ENCODE results near the gene SLC35B4. TPM values are rescaled to one million over a fixed set of nuclear protein-coding genes. Genes with fewer than 3 reads are reported as not detected.

The SLC35B4 gene
- total RNA-seq, 1 experiment from 2014 or later = 13.3 TPM

DNA sequence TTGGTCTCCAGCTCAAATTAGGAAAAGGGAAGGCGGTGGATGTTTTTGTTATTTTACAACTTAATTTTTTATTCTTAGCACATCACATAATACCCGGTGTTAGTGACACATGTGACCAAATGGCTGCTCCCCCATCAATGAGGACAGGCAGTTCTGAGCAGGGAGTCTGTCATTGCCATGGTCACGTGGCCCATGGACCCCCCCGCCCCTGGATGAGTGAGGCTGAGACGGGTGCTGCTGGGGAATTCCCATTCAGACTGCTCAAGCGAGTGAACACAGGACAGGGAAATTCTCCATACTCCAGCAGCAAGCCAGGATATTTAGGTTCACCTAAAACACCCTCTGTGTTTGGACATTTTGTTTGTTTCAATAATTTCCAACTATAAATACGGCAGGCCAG, 34.7 kb upstream of the SLC35B4 start:
- Mint-ChIP-seq H3K4me1 (ENCODE audit: low read depth, unreplicated experiment) (peaks cover 35% of the 10 kb centered on the region), H3K9me3 (ENCODE audit: low read depth, unreplicated experiment) (peaks cover 4% of the 10 kb centered on the region), H3K36me3 (ENCODE audit: insufficient read depth, unreplicated experiment) (peaks cover 7% of the 10 kb centered on the region), H3K27ac (ENCODE audit: unreplicated experiment) (no peak overlapping the region), H3K27me3 (ENCODE audit: unreplicated experiment) (no peaks in the 10 kb centered on the region), H3K4me3 (ENCODE audit: low read depth, unreplicated experiment) (no peak overlapping the region)
- intact Hi-C loops (cut with micrococcal nuclease; ENCODE audit: unreplicated experiment) = no loop called here
- DNase-seq = no peak
- CTCF ChIA-PET = no interaction called here
- TF ChIP-seq, protein P1, sequence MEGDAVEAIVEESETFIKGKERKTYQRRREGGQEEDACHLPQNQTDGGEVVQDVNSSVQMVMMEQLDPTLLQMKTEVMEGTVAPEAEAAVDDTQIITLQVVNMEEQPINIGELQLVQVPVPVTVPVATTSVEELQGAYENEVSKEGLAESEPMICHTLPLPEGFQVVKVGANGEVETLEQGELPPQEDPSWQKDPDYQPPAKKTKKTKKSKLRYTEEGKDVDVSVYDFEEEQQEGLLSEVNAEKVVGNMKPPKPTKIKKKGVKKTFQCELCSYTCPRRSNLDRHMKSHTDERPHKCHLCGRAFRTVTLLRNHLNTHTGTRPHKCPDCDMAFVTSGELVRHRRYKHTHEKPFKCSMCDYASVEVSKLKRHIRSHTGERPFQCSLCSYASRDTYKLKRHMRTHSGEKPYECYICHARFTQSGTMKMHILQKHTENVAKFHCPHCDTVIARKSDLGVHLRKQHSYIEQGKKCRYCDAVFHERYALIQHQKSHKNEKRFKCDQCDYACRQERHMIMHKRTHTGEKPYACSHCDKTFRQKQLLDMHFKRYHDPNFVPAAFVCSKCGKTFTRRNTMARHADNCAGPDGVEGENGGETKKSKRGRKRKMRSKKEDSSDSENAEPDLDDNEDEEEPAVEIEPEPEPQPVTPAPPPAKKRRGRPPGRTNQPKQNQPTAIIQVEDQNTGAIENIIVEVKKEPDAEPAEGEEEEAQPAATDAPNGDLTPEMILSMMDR (IDR thresholded peaks at IDR 0.05; ENCODE audit: unreplicated experiment) = no peak
- no TSS peak for BruUV-seq (replicated peaks)

DNA sequence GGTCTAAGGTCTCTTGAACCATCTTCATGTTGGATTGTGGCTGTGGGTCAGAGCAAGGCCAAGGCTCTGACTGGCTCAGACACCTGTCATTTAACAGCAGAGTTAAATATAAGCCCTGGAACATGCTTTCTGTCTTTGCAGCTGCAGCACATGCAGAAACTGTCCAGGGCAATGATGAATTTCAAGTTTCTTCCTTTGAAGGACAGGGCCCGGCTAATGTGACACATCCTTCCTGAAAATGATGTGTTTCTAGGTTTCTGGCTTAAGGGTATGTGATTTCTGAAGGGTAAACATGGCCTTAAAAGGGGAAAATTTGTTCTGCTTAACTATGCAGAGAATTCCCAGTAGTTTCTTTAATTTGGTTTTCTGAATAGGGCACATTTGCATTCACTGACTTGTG, 34.0 kb upstream of the SLC35B4 start:
- H3K9me3 Mint-ChIP-seq (ENCODE audit: low read depth, unreplicated experiment) = peaks cover 4% of the 10 kb centered on the region
- no peak overlapping the region for H3K4me3 Mint-ChIP-seq (ENCODE audit: low read depth, unreplicated experiment)
- H3K4me1 Mint-ChIP-seq (ENCODE audit: low read depth, unreplicated experiment) = peaks cover 28% of the 10 kb centered on the region
- H3K27me3 Mint-ChIP-seq (ENCODE audit: unreplicated experiment) = no peaks in the 10 kb centered on the region
- no peak overlapping the region for H3K27ac Mint-ChIP-seq (ENCODE audit: unreplicated experiment)
- intact Hi-C loops (cut with micrococcal nuclease; ENCODE audit: unreplicated experiment) = no loop called here
- no peak for DNase-seq
- H3K36me3 Mint-ChIP-seq (ENCODE audit: insufficient read depth, unreplicated experiment) = peaks cover 1% of the 10 kb centered on the region
- BruUV-seq (replicated peaks) = no TSS peak
- TF ChIP-seq, protein P1 (IDR thresholded peaks at IDR 0.05; ENCODE audit: unreplicated experiment) = no peak
- CTCF ChIA-PET = no interaction called here

DNA sequence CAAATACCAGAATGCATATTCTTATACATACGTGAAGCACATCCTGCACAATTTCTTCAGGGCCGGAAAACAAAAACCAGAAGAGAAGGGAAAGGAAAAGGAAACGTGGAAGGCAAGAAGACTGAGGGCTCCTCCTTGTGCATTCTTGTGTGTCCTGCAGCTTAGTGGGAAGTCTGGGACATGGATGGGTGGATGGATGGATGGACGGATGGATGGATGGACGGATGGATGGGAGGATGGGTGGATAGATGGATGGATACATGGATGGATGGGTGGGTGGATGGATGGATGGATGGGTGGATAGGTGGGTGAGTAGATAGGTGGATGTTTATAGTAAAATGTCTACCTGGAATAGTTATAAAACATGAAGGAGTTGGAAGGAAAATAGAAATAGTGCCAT, 30.8 kb upstream of the SLC35B4 start:
- no TSS peak for BruUV-seq (replicated peaks)
- intact Hi-C loops (cut with micrococcal nuclease; ENCODE audit: unreplicated experiment) = no loop called here
- Mint-ChIP-seq H3K9me3 (ENCODE audit: low read depth, unreplicated experiment) (peaks cover 4% of the 10 kb centered on the region), H3K27ac (ENCODE audit: unreplicated experiment) (no peak overlapping the region), H3K4me3 (ENCODE audit: low read depth, unreplicated experiment) (no peak overlapping the region), H3K36me3 (ENCODE audit: insufficient read depth, unreplicated experiment) (no peaks in the 10 kb centered on the region), H3K27me3 (ENCODE audit: unreplicated experiment) (no peaks in the 10 kb centered on the region), H3K4me1 (ENCODE audit: low read depth, unreplicated experiment) (no peaks in the 10 kb centered on the region)
- CTCF ChIA-PET = no interaction called here
- no peak for DNase-seq
- TF ChIP-seq, protein P1 (IDR thresholded peaks at IDR 0.05; ENCODE audit: unreplicated experiment) = no peak

DNA sequence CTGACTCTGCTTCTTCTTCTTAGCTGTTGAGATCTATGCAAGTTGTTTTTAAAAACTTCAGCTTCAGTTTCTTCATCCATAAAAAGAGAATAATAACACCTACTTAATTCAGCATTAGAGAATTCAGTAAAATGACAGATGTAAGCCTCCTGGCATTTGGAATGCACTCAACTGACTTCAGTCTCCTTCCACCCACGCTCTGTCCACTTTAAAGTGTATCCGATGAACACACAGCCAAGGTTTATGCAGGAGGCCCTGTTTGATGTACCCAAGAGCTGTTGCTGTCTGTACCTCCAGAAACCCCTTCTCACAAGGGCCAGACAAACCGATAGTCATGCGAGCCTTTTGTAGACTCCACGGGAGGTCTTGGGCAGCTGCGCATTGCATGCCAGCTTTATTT, 27.1 kb upstream of the SLC35B4 start:
- Mint-ChIP-seq H3K9me3 (ENCODE audit: low read depth, unreplicated experiment) (no peaks in the 10 kb centered on the region), H3K4me1 (ENCODE audit: low read depth, unreplicated experiment) (no peaks in the 10 kb centered on the region), H3K4me3 (ENCODE audit: low read depth, unreplicated experiment) (no peak overlapping the region), H3K27me3 (ENCODE audit: unreplicated experiment) (no peaks in the 10 kb centered on the region), H3K27ac (ENCODE audit: unreplicated experiment) (no peak overlapping the region), H3K36me3 (ENCODE audit: insufficient read depth, unreplicated experiment) (no peaks in the 10 kb centered on the region)
- TF ChIP-seq, protein P1 (IDR thresholded peaks at IDR 0.05; ENCODE audit: unreplicated experiment) = no peak
- BruUV-seq (replicated peaks) = no TSS peak
- intact Hi-C loops (cut with micrococcal nuclease; ENCODE audit: unreplicated experiment) = no loop called here
- DNase-seq = no peak
- CTCF ChIA-PET = no interaction called here

DNA sequence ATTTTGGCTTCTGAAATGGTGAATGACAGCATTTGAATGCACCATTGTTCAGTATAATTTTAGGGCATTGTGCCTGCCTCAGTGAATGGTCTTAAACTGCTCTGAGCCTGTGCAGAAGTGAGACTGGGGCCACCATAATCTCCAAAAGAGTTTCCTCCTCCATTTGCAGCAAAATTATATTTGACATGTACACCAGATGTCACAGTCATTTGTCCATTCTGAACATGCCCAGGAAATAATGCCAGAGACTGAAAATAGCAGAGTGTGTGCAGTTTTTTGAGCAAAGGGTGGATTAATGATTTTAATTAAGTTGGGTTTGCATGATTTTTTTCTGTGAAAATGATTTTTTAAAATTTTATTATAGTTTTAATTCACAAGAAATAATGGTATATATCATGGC, 26.4 kb upstream of the SLC35B4 start:
- Mint-ChIP-seq H3K4me3 (ENCODE audit: low read depth, unreplicated experiment) (no peak overlapping the region), H3K27ac (ENCODE audit: unreplicated experiment) (no peak overlapping the region), H3K36me3 (ENCODE audit: insufficient read depth, unreplicated experiment) (no peaks in the 10 kb centered on the region), H3K9me3 (ENCODE audit: low read depth, unreplicated experiment) (no peaks in the 10 kb centered on the region), H3K4me1 (ENCODE audit: low read depth, unreplicated experiment) (no peaks in the 10 kb centered on the region), H3K27me3 (ENCODE audit: unreplicated experiment) (no peaks in the 10 kb centered on the region)
- no TSS peak for BruUV-seq (replicated peaks)
- no peak for DNase-seq
- TF ChIP-seq, protein P1 (IDR thresholded peaks at IDR 0.05; ENCODE audit: unreplicated experiment) = no peak
- CTCF ChIA-PET = no interaction called here
- intact Hi-C loops (cut with micrococcal nuclease; ENCODE audit: unreplicated experiment) = no loop called here

Measured in Calu3 (cell line).